Glomerular visceral epithelial cell (primary cell): ENCODE results near the gene SPATA1.
A peak's percentile ranks its signal among the peaks of the same experiment; 100 is the strongest.
"Not testable (repeated sequence)": the region's sequence is repeated elsewhere in the genome, so short reads cannot be mapped to it uniquely, and the experiment has no call there.

Experiments
- DNase-seq: peaks from one replicate; pipeline ENCODE4 v3.0.0-alpha.2; 2016; ENCODE audit errors: extremely low spot score

The SPATA1 gene

GRCh38 chr1:84594959-84595358 is 88.8 kb downstream of the SPATA1 start:
- DNase-seq: not testable (repeated sequence)

- DNase-seq: no peak
Observed at GRCh38 chr1:84597011-84597410, 90.8 kb downstream of the SPATA1 start.

GRCh38 chr1:84598418-84598817 is 92.2 kb downstream of the SPATA1 start:
- DNase-seq: no peak

- peak; percentile 42 for DNase-seq
Observed at GRCh38 chr1:84598846-84599741, 92.9 kb downstream of the SPATA1 start.

- DNase-seq: no peak
Observed at GRCh38 chr1:84600796-84601195, 94.6 kb downstream of the SPATA1 start.

- no peak for DNase-seq
Observed at GRCh38 chr1:84603223-84603622, 97.0 kb downstream of the SPATA1 start.

- no peak for DNase-seq
Observed at GRCh38 chr1:84603941-84604830, 98.0 kb downstream of the SPATA1 start.

- DNase-seq: no peak
Observed at GRCh38 chr1:84605157-84605556, 99.0 kb downstream of the SPATA1 start.

GRCh38 chr1:84606977-84607376 is 100.8 kb downstream of the SPATA1 start:
- DNase-seq: no peak

GRCh38 chr1:84611091-84611490 is 104.9 kb downstream of the SPATA1 start:
- DNase-seq: no peak

GRCh38 chr1:84611796-84612195 is 105.6 kb downstream of the SPATA1 start:
- DNase-seq: no peak

- no peak for DNase-seq
Observed at GRCh38 chr1:84613026-84613425, 106.8 kb downstream of the SPATA1 start.

GRCh38 chr1:84613887-84614286 is 107.7 kb downstream of the SPATA1 start:
- no peak for DNase-seq

- no peak for DNase-seq
Observed at GRCh38 chr1:84615790-84616189, 109.6 kb downstream of the SPATA1 start.
